MCF 10A (cell line): ENCODE data around the gene TRIM25. TPM values are rescaled to one million over a fixed set of nuclear protein-coding genes. Genes with fewer than 3 reads are reported as not detected.
A peak's percentile ranks its signal among the peaks of the same experiment; 100 is the strongest.

Experiments used
- BruUV-seq: library from RNA; stranded (reverse); fragments of 400-500 nt; replicated peaks from 2 replicates; lab custom pipeline; 2021; lab: Mats Ljungman, UMichigan
- CTCF ChIA-PET: fragments of 300-600 bp; sonication (Branson Sonifier 250); formaldehyde crosslinking; extraction: SDS; loops from one replicate; lab custom pipeline; 2021; ENCODE audit warnings: antibody characterized with exemption, inconsistent platforms; lab: Yijun Ruan, JAX
- POLR2A ChIA-PET: fragments of 300-600, 350-650 bp; sonication (Branson Sonifier 250); formaldehyde crosslinking; extraction: SDS; loops from one replicate; lab custom pipeline; 2020; ENCODE audit warnings: antibody characterized with exemption, inconsistent platforms; lab: Yijun Ruan, JAX
- DNase-seq: peaks from one replicate; pipeline ENCODE4 v3.0.0-alpha.2; 2018; ENCODE audit not compliant: unreplicated experiment
- H3K27ac Mint-ChIP-seq: one replicate; pipeline ENCODE4 v1.8.0; 2022; ENCODE audit warnings: mild to moderate bottlenecking, low read depth, mixed read lengths; ENCODE audit not compliant: unreplicated experiment
- H3K27me3 Mint-ChIP-seq: one replicate; pipeline ENCODE4 v1.8.0; 2022; ENCODE audit warnings: mixed read lengths; ENCODE audit not compliant: insufficient read depth, unreplicated experiment
- H3K36me3 Mint-ChIP-seq: one replicate; pipeline ENCODE4 v1.8.0; 2022; ENCODE audit warnings: mild to moderate bottlenecking, moderate library complexity, mixed read lengths; ENCODE audit not compliant: insufficient read depth, unreplicated experiment
- H3K4me1 Mint-ChIP-seq: one replicate; pipeline ENCODE4 v1.8.0; 2022; ENCODE audit warnings: mixed read lengths; ENCODE audit not compliant: insufficient read depth, unreplicated experiment
- H3K4me3 Mint-ChIP-seq: one replicate; pipeline ENCODE4 v1.8.0; 2022; ENCODE audit warnings: mild to moderate bottlenecking, moderate library complexity, mixed read lengths; ENCODE audit not compliant: unreplicated experiment
- H3K9me3 Mint-ChIP-seq: one replicate; pipeline ENCODE4 v1.8.0; 2022; ENCODE audit warnings: mixed read lengths; ENCODE audit not compliant: unreplicated experiment
- intact Hi-C: fragments of 100-400 bp; cut with micrococcal nuclease; formaldehyde crosslinking; loops from 2 replicates; pipeline ENCODE4 v1.14.1; 2022
- total RNA-seq: library from RNA; stranded (reverse); gene quantifications from 2 replicates; pipeline ENCODE4 v1.2.3, GENCODE V29; 2022
- TF ChIP-seq, protein P1 (sequence below): fragments of 200-600 bp; IDR thresholded peaks from one replicate; pipeline ENCODE4 v1.8.0; 2022; ENCODE audit warnings: antibody characterized with exemption, mild to moderate bottlenecking; ENCODE audit not compliant: unreplicated experiment

TRIM25 gene
- total RNA-seq, 1 experiment from 2014 or later: 178 TPM

DNA sequence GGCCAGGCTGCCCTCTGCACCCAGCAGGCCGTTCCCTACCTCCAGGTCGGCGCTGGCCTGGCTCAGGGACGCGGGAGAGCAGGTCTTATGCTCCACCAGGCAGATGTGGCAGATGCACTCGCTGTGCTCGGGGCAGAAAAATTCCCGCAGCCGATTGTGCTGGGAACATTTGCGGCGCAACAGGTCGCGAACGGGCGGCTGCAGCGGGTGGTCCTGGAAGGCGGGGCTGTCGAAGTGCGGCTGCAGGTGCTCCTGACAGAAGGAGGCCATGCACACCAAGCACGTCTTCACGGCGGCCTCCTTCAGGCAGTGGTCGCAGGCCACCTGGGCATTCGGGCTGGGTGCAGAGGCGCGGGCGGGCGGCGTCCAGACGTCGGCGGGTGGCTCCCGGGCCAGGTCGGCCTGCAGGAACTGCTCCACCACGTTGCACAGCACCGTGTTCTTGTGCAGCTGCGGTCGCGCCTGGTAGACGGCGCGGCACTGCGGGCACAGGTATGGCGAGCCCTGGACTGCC, 439 bp downstream of the TRIM25 start:
- CTCF ChIA-PET: interaction anchor here (0.6 to 1.4 kb wide), 5 partner anchors 23 to 193 kb away, joined by 3 to 8 read pairs (median 3); no protein-coding TSS in a partner anchor
- no peaks in the 10 kb centered on the region for H3K27me3 Mint-ChIP-seq

DNA sequence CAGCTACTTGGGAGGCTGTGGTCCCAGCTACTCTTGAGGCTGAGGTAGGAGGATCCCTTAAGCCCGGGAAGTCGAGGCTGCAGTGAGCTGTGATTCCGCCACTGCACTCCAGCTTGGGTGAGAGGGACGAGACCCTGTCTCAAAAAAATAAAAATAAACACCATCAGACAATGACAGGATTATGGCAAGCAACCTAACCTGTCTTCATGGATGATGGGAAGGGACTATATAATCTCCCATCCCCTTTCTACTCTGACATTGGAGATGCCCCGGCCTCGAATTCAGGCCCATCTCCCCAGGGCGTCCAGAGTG, 893 bp downstream of the TRIM25 start:
- Mint-ChIP-seq H3K27me3 (no peaks in the 10 kb centered on the region), H3K36me3 (peaks cover 18% of the 10 kb centered on the region), H3K27ac (peak overlapping the region; percentile 96), H3K4me1 (peaks cover 41% of the 10 kb centered on the region), H3K4me3 (peak overlapping the region; percentile 86), H3K9me3 (no peaks in the 10 kb centered on the region)
- intact Hi-C loops: no loop called here
- TF ChIP-seq, protein P1, sequence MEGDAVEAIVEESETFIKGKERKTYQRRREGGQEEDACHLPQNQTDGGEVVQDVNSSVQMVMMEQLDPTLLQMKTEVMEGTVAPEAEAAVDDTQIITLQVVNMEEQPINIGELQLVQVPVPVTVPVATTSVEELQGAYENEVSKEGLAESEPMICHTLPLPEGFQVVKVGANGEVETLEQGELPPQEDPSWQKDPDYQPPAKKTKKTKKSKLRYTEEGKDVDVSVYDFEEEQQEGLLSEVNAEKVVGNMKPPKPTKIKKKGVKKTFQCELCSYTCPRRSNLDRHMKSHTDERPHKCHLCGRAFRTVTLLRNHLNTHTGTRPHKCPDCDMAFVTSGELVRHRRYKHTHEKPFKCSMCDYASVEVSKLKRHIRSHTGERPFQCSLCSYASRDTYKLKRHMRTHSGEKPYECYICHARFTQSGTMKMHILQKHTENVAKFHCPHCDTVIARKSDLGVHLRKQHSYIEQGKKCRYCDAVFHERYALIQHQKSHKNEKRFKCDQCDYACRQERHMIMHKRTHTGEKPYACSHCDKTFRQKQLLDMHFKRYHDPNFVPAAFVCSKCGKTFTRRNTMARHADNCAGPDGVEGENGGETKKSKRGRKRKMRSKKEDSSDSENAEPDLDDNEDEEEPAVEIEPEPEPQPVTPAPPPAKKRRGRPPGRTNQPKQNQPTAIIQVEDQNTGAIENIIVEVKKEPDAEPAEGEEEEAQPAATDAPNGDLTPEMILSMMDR: no peak
- no peak for DNase-seq
- no TSS peak for BruUV-seq
- ChIA-PET POLR2A (interaction anchor here (0.9 to 2.1 kb wide), 6 partner anchors 8 to 172 kb away, joined by 3 to 8 read pairs (median 4); partner anchors contain the start of gene AKAP1), CTCF (interaction anchor here (0.6 to 1.4 kb wide), 3 partner anchors 16 to 192 kb away, joined by 3 to 8 read pairs (median 3); no protein-coding TSS in a partner anchor)

More for the DNA sequence above, 439 bp downstream of the TRIM25 start:
- TF ChIP-seq, protein P1: no peak
- no peaks in the 10 kb centered on the region for H3K9me3 Mint-ChIP-seq
- H3K27ac Mint-ChIP-seq: peak overlapping the region; percentile 96
- DNase-seq: peak; percentile 34
- peaks cover 14% of the 10 kb centered on the region for H3K36me3 Mint-ChIP-seq
- H3K4me3 Mint-ChIP-seq: peak overlapping the region; percentile 86
- BruUV-seq: TSS peak; percentile 29
- intact Hi-C loops: no loop called here
- POLR2A ChIA-PET: interaction anchor here (0.7 to 2.1 kb wide), 20 partner anchors 9 to 214 kb away, joined by 3 to 8 read pairs (median 3); partner anchors contain the start of genes AKAP1 and COIL
- peaks cover 37% of the 10 kb centered on the region for H3K4me1 Mint-ChIP-seq

DNA sequence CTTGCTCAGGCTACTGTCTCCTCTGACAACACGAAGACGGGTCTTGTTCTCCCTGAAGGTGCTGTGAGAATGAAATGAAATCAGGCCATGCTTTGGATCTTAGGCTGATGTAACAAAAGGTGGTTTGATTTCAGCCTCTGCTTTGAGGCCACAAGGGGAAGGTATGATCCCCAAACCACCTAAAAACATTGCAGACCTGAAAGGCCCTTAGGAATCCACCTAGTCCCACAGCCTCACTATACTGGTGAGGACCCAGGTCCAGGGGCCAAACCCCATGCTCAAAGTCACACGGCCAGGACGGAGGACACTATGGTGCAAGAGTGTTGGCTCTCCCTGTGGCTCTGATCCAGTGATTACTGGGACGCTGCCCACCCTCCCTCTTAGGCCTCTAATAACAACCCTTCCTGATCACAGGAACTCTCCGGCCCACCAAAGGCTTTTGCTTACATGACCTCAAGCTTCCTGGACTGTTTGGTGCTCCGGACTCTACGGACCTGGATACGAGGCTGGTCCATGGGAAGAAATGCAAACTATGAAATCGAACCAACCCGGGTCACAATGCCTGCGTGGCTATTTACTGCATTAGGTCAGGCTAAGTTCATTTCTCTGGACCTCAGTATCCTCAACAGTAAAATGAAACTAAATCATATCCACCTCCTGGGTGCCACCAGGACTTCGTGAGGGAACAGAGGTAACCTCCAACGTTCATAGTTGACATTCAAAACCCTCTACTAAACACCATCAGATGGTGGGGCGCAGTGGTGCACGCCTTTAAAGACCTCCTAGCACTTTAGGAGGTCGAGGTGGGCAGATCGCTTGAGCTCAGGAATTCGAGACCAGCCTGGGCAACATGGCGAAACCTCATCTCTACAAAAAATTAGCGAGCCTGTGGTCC, 1.5 kb downstream of the TRIM25 start:
- H3K9me3 Mint-ChIP-seq: no peaks in the 10 kb centered on the region
- H3K36me3 Mint-ChIP-seq: peaks cover 24% of the 10 kb centered on the region
- DNase-seq: peak; percentile 53
- no TSS peak for BruUV-seq
- H3K27me3 Mint-ChIP-seq: no peaks in the 10 kb centered on the region
- H3K27ac Mint-ChIP-seq: peak overlapping the region; percentile 96
- TF ChIP-seq, protein P1: no peak
- peak overlapping the region; percentile 86 for H3K4me3 Mint-ChIP-seq
- peaks cover 41% of the 10 kb centered on the region for H3K4me1 Mint-ChIP-seq
- ChIA-PET POLR2A (interaction anchor here (0.7 to 2.1 kb wide), 6 partner anchors 8 to 70 kb away, joined by 3 to 8 read pairs (median 3); no protein-coding TSS in a partner anchor), CTCF (interaction anchor here (0.6 to 1.4 kb wide), 6 partner anchors 13 to 322 kb away, joined by 3 to 8 read pairs (median 4); no protein-coding TSS in a partner anchor)
- intact Hi-C loops: no loop called here
